Measurements from ENCODE around the gene CAMK1G.

Gene CAMK1G

GRCh38 chr1:209583408-209583807, at the start of gene CAMK1G:
CAMK1G (plus strand) TSS chr1:209583714; CDS start chr1:209594984, 11,270 bp downstream.
- in situ Hi-C loops (cut with MboI; ENCODE audit: low sequenced_read_pairs) = no loop called here

GRCh38 chr1:209534496-209535250, 48.8 kb upstream of the CAMK1G start:
- in situ Hi-C loops (cut with MboI; ENCODE audit: low sequenced_read_pairs) = no loop called here

- in situ Hi-C loops (cut with MboI; ENCODE audit: low sequenced_read_pairs) = no loop called here
Measured at GRCh38 chr1:209536843-209537242, 46.7 kb upstream of the CAMK1G start.

- in situ Hi-C loops (cut with MboI; ENCODE audit: low sequenced_read_pairs) = no loop called here
Measured at GRCh38 chr1:209537336-209538114, 46.0 kb upstream of the CAMK1G start.

GRCh38 chr1:209539576-209539975, 43.9 kb upstream of the CAMK1G start:
- in situ Hi-C loops (cut with MboI; ENCODE audit: low sequenced_read_pairs) = no loop called here

- in situ Hi-C loops (cut with MboI; ENCODE audit: low sequenced_read_pairs) = no loop called here
Measured at GRCh38 chr1:209542585-209542984, 40.9 kb upstream of the CAMK1G start.

- in situ Hi-C loops (cut with MboI; ENCODE audit: low sequenced_read_pairs) = no loop called here
Measured at GRCh38 chr1:209544098-209544497, 39.4 kb upstream of the CAMK1G start.

- in situ Hi-C loops (cut with MboI; ENCODE audit: low sequenced_read_pairs) = no loop called here
Measured at GRCh38 chr1:209545423-209545822, 38.1 kb upstream of the CAMK1G start.

- in situ Hi-C loops (cut with MboI; ENCODE audit: low sequenced_read_pairs) = no loop called here
Measured at GRCh38 chr1:209546390-209547085, 37.0 kb upstream of the CAMK1G start.

- in situ Hi-C loops (cut with MboI; ENCODE audit: low sequenced_read_pairs) = no loop called here
Measured at GRCh38 chr1:209547626-209548025, 35.9 kb upstream of the CAMK1G start.

GRCh38 chr1:209549443-209550205, 33.9 kb upstream of the CAMK1G start:
- in situ Hi-C loops (cut with MboI; ENCODE audit: low sequenced_read_pairs) = no loop called here

GRCh38 chr1:209550519-209550918, 33.0 kb upstream of the CAMK1G start:
- in situ Hi-C loops (cut with MboI; ENCODE audit: low sequenced_read_pairs) = no loop called here

- in situ Hi-C loops (cut with MboI; ENCODE audit: low sequenced_read_pairs) = no loop called here
Measured at GRCh38 chr1:209552406-209553264, 30.9 kb upstream of the CAMK1G start.

- in situ Hi-C loops (cut with MboI; ENCODE audit: low sequenced_read_pairs) = no loop called here
Measured at GRCh38 chr1:209554761-209555611, 28.5 kb upstream of the CAMK1G start.

- in situ Hi-C loops (cut with MboI; ENCODE audit: low sequenced_read_pairs) = no loop called here
Measured at GRCh38 chr1:209556162-209556690, 27.3 kb upstream of the CAMK1G start.

- in situ Hi-C loops (cut with MboI; ENCODE audit: low sequenced_read_pairs) = no loop called here
Measured at GRCh38 chr1:209557221-209557620, 26.3 kb upstream of the CAMK1G start.

- in situ Hi-C loops (cut with MboI; ENCODE audit: low sequenced_read_pairs) = no loop called here
Measured at GRCh38 chr1:209560529-209560928, 23.0 kb upstream of the CAMK1G start.

GRCh38 chr1:209560952-209561351, 22.6 kb upstream of the CAMK1G start:
- in situ Hi-C loops (cut with MboI; ENCODE audit: low sequenced_read_pairs) = no loop called here

GRCh38 chr1:209561532-209561931, 22.0 kb upstream of the CAMK1G start:
- in situ Hi-C loops (cut with MboI; ENCODE audit: low sequenced_read_pairs) = no loop called here
